DLD1 (cell line): ENCODE measurements around the gene FRMD4A.

Source experiments
- in situ Hi-C: cut with HindIII; loops from 2 replicates; pipeline ENCODE4 v1.10.0; 2017; ENCODE audit warnings: low sequenced_read_pairs

The FRMD4A gene

DNA sequence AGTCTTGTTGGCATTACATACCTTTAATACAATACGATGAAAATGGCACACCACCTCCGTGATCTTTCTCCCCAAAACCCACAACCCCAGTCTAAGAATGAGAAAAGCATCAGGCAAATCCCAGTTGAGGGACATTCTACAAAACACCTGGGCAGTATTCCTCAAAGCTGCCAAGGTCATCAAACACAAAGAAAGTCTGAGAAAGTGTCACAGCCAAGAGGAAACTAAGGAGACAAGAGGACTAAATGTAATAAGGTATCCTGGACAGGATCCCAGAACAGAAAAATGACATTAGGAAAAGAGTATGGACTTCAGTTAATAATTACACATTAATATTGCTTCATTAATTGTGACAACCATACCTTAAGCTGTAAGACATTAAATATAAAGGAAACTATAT lies 14.5 kb upstream of the FRMD4A start:
- in situ Hi-C loops: no loop called here

DNA sequence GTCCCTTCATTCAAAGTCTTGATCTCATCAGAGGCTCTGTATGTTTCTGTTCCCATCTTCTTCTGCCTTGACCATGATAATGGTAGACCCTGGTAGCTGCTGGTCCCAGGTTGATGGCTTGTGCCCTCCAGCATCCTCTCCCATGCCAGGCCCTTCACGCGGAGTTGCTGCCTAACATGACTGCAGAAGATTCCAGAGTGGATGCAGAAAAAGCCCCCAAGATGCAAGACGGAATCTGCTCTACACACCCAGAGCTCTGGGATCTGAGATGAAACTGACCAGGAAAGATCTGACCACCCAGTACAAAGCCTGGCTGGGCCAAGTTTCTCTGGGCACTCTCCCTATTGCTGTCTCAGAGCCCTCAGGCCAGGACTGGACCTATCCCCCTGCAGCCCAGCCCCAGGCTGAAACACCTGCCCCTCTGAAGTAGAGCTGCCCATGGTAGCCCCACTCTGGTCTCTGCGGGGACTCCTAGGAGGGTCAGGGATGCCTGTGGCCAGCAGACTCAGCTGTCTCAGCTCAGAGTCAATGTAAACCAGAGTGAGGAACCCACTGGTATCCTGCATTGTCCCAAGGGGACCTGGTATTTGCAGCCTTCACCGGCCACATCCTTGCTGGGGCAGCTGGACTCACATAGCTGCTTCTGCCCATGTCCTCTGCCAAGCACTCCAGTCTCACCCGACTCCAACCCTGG lies 9.5 kb upstream of the FRMD4A start:
- in situ Hi-C loops: no loop called here

- in situ Hi-C loops: no loop called here
Observed at GRCh38 chr10:14336736-14337135, 6.0 kb upstream of the FRMD4A start.

DNA sequence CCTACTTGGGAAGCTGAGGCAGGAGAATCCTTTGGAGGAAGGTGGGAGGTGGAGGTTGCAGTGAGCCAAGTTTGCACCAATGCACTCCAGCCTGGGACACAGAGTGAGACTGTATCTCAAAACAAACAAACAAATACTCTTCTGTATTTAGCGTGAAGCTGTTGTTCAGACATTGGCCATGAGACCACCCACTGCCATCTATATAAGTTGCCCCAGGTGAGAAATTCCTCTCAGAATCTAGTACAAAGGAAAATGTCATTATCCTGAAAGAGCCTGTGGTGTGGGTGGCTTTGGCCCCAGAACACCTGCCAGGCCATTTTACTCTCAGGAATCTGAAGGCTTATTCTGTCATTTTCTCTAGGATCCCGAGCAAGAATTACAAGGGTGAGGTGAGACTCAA lies 4.0 kb upstream of the FRMD4A start:
- in situ Hi-C loops: no loop called here

- in situ Hi-C loops: no loop called here
Observed at GRCh38 chr10:14333606-14334005, 2.9 kb upstream of the FRMD4A start.

- in situ Hi-C loops: no loop called here
Observed at GRCh38 chr10:14332903-14333302, 2.2 kb upstream of the FRMD4A start.

DNA sequence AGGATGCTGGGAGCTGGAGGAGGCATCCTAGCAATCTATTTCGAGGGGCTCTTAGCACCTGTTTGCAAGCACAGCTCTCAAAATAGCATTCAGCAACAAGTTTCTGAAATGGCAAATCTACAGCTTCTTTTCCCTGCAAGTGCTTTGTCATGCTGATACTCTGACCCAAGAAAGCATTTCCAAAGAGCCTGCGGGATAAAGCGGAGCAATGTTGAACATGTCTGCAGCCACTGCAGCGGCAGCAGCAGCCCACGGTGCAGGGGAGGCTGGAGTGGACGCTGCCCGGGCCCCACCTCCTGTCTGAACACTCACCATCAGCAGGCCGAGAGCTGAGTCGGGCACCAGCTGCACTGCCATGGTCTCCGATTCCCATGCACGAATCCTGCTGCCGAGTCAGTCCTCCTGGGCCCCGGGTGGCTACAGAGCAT lies 964 bp downstream of the FRMD4A start:
- in situ Hi-C loops: no loop called here

DNA sequence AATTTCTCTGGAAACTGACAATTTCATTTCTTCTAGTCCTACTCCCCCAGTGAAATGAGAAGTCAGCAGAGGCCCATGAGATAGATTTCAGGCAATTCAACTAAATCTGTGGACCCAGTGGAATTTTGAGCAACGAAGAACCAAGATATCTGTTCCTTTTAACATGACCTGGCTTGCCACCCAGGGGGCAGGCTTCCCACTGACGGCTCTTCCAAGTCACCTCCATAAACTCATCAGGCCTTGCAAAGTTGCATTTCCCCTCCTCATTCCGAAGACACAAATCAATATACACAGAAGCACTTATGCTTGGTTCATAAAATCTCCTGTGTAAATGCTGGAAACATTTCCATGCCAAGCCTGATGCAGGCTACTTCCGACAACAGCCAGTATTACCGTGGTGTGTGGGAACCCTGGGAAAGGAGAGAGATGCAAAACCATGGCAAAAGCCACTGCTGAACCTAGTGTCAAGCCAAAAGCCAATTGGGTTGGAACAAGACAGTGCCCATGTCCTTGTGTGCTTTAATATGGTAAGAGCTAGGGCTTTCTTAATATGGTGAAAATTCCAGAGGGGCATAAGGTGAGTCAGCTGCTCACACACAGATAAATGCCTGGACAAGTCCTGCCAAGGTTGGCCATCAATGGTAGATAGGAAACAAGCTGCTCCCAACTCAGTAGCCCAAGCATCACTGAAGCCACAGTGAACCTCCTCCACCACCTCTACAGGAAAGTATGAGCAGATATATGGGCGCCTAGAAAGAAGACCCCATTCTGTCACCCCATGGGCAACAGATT lies 1.6 kb downstream of the FRMD4A start:
- in situ Hi-C loops: no loop called here

DNA sequence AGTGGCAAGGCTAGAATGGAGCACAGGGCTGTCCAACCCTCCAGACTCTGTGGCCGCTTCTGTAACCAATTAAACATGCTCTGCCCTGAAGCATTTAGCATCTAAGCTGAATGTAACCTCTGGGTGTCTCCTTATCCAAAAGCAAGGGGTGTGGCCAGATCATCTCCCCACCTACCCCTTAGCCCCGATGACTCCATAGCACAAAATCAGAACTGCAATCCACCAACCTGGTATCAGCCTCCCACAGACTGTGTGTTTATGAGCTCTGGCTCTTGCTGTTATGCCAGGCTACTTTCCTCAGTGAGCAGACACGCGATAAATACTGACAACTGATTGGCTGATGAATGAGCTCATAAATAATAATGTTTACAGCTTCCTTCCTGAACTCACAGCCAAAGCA lies 3.2 kb downstream of the FRMD4A start:
- in situ Hi-C loops: no loop called here

- in situ Hi-C loops: no loop called here
Observed at GRCh38 chr10:14326581-14326980, 4.1 kb downstream of the FRMD4A start.

DNA sequence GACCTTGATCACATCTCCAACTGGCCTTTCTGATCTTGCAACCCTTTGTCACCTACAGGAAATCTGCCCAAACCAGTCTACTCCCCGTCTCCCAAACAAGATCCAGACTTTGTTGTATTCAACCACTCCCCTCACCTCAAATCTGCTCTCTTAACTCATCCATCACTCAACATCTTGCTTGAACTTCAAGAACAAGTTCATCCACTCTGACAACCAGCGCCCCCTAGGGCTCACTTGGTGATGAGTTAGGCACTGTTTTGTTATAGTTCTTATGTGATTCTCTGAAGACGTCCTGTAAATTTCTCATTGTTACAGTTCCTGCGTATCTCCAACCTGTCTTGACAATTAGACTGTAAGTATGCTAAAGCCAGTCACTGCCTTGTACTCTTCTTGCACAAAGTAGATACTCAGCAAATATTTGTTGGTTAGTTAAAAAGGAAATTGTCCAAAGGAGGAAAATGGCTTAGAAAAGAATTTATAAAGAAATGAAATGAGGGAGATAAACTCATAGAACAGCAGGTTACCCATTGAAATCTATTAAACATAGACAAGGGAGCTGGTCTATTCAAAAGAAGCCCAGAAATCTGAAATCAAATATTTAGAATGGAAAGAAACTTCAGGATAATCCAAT lies 5.3 kb downstream of the FRMD4A start:
- in situ Hi-C loops: no loop called here

GRCh38 chr10:14322526-14323188 lies 8.1 kb downstream of the FRMD4A start:
- in situ Hi-C loops: no loop called here

DNA sequence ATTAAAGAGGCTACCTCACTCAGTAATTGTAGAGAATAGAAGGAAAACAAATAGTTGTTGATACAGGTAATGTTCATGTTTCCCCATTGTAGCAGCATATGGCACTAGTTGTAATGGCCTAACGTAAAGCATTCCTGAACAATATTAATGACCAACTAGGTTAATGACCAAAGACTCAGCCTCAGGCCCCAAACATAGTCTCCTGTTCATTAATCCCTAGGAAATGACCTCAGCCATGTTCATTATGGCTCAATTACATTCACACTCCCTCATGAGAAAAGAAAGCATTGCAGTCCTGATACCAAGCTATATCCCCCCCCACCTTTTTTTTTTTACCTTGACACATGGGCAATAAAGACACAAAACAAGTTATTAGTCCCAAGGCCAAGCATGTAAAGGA lies 12.7 kb downstream of the FRMD4A start:
- in situ Hi-C loops: no loop called here

DNA sequence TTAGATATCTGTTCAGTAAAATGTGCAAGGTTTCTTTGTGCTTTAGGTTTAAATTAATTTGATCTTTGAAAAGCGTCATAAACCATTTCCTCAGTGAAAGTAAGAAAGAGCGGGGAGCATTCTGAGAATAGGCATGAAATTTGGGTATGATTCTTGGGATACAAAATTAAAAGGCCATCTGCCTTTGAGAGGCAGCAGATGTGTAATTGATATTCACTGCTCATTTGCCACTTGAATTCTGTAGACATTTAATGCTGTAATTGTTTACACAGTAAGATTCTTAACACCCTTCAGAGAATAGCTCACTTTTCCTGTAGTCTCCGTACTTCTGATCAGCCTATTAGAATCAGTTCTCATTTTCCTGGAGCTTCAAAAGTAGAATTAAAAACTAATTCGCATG lies 18.7 kb downstream of the FRMD4A start:
- in situ Hi-C loops: no loop called here

DNA sequence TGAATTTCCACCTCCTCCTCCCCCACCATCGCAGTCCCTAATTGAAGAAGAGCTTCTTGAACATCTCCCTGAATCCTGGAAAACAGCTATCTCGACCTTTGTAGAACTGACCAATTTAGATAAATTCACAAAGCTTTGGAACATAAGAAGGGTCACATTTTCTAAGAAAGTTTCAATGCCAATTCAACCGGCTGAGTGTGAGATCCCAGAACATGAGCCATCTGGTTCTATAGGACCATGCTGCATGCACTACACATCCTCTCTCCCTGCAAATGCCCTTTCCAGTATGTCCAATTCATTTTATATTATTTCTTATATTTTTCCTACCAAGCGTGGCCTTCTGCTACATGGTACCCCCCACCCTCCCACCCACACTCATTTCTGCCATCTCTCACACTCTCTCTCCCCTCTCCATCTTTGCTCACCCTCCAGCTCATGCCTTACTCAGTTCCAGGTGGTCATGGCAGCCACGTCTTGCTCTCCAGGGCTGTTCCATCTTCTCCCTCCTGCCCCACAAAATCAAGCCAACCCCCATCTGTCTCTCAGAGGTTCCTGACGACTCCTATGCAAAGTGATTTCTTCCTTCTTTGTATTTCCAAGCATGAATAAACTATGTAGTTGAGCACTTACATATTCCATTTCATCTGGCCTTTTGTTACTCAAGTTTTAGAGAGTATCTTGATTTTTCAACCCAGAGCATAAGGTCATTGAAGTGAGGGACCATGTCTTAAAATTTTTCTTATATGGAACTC lies 19.3 kb downstream of the FRMD4A start:
- in situ Hi-C loops: no loop called here

GRCh38 chr10:14309593-14309992 lies 21.1 kb downstream of the FRMD4A start:
- in situ Hi-C loops: no loop called here

DNA sequence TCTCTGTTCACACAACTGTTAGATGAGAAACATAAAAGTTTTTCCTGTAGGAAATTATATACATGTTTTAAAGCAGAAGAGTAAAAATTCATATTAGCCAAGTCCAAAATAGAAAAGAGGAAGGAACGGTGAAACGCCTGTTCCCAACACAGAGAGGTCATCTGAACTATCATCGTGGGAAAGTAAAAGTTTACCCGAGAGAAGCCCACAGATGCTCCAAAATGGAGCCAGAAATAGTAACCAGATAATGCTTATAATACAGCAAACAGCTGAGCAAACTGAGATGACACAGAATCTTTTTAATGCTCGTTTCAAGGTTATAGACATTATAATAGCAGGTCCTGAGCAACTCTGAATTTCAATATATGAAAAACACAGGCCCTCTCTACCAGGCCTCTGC lies 24.5 kb downstream of the FRMD4A start:
- in situ Hi-C loops: no loop called here

GRCh38 chr10:14304046-14304445 lies 26.7 kb downstream of the FRMD4A start:
- in situ Hi-C loops: no loop called here

DNA sequence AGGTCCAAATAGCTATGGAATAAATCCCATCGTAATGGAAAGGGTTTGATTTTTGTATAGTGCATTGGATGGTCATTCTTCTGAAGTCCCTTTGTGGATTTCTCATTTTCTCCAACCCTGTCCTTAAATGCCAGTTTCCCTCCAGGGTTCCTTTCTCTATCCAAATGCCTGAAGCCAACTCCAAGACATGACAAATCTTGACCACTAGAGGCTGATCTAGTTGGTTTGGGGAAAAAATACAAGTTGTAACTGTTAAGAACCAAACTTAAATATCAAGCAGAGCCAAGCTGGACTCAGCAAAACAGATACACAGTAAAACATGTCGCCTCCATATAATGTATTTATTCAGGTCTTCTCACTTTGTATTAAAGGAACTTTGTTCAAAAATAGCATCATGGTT lies 28.7 kb downstream of the FRMD4A start:
- in situ Hi-C loops: no loop called here

GRCh38 chr10:14299556-14299955 lies 31.2 kb downstream of the FRMD4A start:
- in situ Hi-C loops: no loop called here
